Smooth muscle cell (in vitro differentiated cells): Measurements from ENCODE around the gene TBC1D1. TPM values are rescaled to one million over a fixed set of nuclear protein-coding genes. Genes with fewer than 3 reads are reported as not detected.

Experiments
- DNase-seq: peaks from one replicate; lab custom pipeline; 2025; ENCODE audit not compliant: unreplicated experiment; lab: John Stamatoyannopoulos, UW
- H2AFZ ChIP-seq: fragments of 200-600 bp; sonication (generic); 2 replicates; pipeline ENCODE4 v1.6.0; 2016; ENCODE audit warnings: antibody characterized with exemption, low read depth, mild to moderate bottlenecking
- H3F3A ChIP-seq: fragments of 200-600 bp; sonication (generic); 2 replicates; pipeline ENCODE4 v1.6.0; 2017; ENCODE audit warnings: antibody characterized with exemption, low read depth
- H3K27ac ChIP-seq: fragments of 200-600 bp; sonication (generic); 2 replicates; pipeline ENCODE4 v1.5.1; 2016; ENCODE audit warnings: low read depth, mild to moderate bottlenecking
- H3K27me3 ChIP-seq: fragments of 200-600 bp; sonication (generic); 2 replicates; pipeline ENCODE4 v1.6.1; 2016; ENCODE audit warnings: low read depth, mild to moderate bottlenecking
- H3K36me3 ChIP-seq: fragments of 200-600 bp; sonication (generic); 2 replicates; pipeline ENCODE4 v1.5.1; 2016; ENCODE audit warnings: low read depth
- H3K4me1 ChIP-seq: fragments of 200-600 bp; sonication (generic); 2 replicates; pipeline ENCODE4 v1.5.1; 2016; ENCODE audit warnings: low read depth
- H3K4me2 ChIP-seq: fragments of 200-600 bp; sonication (generic); 2 replicates; pipeline ENCODE4 v1.6.0; 2016; ENCODE audit warnings: mild to moderate bottlenecking
- H3K4me3 ChIP-seq: fragments of 200-600 bp; sonication (generic); 2 replicates; pipeline ENCODE4 v1.5.1; 2016; ENCODE audit warnings: mild to moderate bottlenecking
- H3K79me2 ChIP-seq: fragments of 200-600 bp; sonication (generic); 2 replicates; pipeline ENCODE4 v1.6.0; 2016; ENCODE audit warnings: low read depth, mild to moderate bottlenecking
- H3K9ac ChIP-seq: fragments of 200-600 bp; sonication (generic); 2 replicates; pipeline ENCODE4 v1.6.0; 2016; ENCODE audit warnings: low read depth
- H3K9me3 ChIP-seq: fragments of 200-600 bp; sonication (generic); replicated peaks from 2 replicates; pipeline ENCODE4 v1.5.1; 2016; ENCODE audit warnings: low read depth
- H4K20me1 ChIP-seq: fragments of 200-600 bp; sonication (generic); 2 replicates; pipeline ENCODE4 v1.6.0; 2016; ENCODE audit warnings: low read depth
- WGBS: methylation state at CpG from one replicate; pipeline ENCODE4 v1.1.7; 2016; ENCODE audit warnings: low lambda C conversion rate; 5-methylcytosine and 5-hydroxymethylcytosine counted together
- polyA plus RNA-seq: library from polyadenylated mRNA; unstranded; fragments of >200 nt; fragmentation: Nextera tagmentation; extraction: Ambion mirVana; gene quantifications from 2 replicates; pipeline ENCODE4 v1.2.1, GENCODE V29; 2016
- total RNA-seq: library from RNA; depleted of rRNA; stranded (reverse); fragments of >200 nt; gene quantifications from 2 replicates; pipeline ENCODE4 v1.2.3, GENCODE V29; 2014
- TF ChIP-seq, protein P1 (sequence below): fragments of 200-600 bp; sonication (generic); IDR thresholded peaks from 2 replicates; pipeline ENCODE4 v1.5.1; 2017; ENCODE audit warnings: borderline replicate concordance, mild to moderate bottlenecking, antibody characterized with exemption; ENCODE audit not compliant: insufficient read depth, poor library complexity, severe bottlenecking

Gene TBC1D1
- total and polyA plus RNA-seq, 2 experiments from 2014 or later = 81.5 to 117 TPM

DNA sequence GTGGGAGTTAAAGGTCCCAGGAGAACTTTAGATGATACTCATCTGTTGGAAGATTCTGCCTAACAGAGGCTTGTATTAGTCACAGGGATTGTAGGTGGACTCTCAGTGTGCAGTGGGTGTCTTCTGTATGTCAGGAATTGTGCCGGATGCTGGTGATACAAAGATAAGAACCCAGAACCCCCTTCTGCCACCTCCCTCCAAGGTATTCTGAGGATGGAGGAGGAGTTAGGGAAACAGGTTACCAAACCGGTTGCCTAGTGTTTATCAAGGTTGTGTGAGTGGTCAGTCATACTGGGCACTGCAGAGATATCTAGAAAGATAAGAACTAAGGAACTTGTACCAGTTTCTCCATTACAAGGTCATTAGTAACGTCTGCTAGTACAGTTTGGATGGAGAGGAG lies 130.9 kb downstream of the TBC1D1 start:
- peaks cover 6% of the 10 kb centered on the region for H3F3A ChIP-seq
- 83% methylated on average over 3 of the region's 3 CpGs for WGBS
- no peaks in the 10 kb centered on the region for H3K27me3 ChIP-seq
- peaks cover 9% of the 10 kb centered on the region for H3K79me2 ChIP-seq
- no peaks in the 10 kb centered on the region for H3K36me3 ChIP-seq
- no peak overlapping the region for H3K9ac ChIP-seq
- H4K20me1 ChIP-seq = no peaks in the 10 kb centered on the region
- no peak for DNase-seq
- no peak overlapping the region for H2AFZ ChIP-seq
- TF ChIP-seq, protein P1, sequence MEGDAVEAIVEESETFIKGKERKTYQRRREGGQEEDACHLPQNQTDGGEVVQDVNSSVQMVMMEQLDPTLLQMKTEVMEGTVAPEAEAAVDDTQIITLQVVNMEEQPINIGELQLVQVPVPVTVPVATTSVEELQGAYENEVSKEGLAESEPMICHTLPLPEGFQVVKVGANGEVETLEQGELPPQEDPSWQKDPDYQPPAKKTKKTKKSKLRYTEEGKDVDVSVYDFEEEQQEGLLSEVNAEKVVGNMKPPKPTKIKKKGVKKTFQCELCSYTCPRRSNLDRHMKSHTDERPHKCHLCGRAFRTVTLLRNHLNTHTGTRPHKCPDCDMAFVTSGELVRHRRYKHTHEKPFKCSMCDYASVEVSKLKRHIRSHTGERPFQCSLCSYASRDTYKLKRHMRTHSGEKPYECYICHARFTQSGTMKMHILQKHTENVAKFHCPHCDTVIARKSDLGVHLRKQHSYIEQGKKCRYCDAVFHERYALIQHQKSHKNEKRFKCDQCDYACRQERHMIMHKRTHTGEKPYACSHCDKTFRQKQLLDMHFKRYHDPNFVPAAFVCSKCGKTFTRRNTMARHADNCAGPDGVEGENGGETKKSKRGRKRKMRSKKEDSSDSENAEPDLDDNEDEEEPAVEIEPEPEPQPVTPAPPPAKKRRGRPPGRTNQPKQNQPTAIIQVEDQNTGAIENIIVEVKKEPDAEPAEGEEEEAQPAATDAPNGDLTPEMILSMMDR = no peak
- no peaks in the 10 kb centered on the region for H3K9me3 ChIP-seq
- H3K4me3 ChIP-seq = no peak overlapping the region
- H3K4me1 ChIP-seq = no peaks in the 10 kb centered on the region
- no peak overlapping the region for H3K4me2 ChIP-seq
- no peak overlapping the region for H3K27ac ChIP-seq

DNA sequence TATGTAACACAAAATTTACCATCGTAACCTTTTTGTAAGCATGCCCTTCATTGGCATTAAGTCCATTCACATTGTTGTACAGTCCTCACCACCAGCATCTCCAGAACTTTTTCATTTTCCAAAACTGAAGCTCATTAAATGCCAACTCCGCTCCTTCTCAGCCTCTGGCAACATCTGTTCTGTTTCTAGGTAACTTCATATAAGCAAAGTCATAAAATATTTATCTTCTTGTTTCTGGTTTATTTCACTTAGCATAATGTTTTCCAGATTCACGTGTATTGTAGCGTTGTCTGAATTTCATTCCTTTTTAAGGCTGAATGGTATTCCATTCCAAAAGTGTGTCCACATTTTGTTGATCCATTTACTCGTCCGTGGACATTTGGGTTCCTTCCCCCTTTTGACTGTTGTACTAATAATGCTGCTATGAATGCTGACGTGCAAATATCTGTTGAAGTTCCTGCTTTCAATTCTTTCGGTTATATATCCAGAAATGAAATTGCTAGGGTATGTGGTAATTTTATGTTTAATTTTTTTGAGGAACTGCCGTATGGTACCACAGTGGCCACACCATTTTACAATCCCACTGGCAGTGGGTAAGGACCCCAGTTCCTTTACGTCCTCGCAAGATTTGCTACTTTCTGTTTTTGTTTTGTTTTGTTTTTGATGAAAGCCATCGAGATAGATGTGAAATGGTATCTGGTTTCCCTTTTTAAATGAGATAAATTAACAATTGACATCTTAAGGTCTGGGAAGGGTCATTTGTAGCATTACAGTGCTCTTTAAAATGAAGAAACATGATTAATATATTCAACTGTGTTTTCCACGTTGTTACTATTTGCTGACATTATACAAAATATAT lies 132.7 kb downstream of the TBC1D1 start:
- no peaks in the 10 kb centered on the region for H4K20me1 ChIP-seq
- peaks cover 6% of the 10 kb centered on the region for H3K79me2 ChIP-seq
- H3K9me3 ChIP-seq = no peaks in the 10 kb centered on the region
- H2AFZ ChIP-seq = no peak overlapping the region
- H3K4me2 ChIP-seq = peak overlapping the region; percentile 8
- H3K4me3 ChIP-seq = peak overlapping the region; percentile 3
- WGBS = 49% methylated on average over 13 of the region's 13 CpGs
- no peaks in the 10 kb centered on the region for H3K36me3 ChIP-seq
- H3K4me1 ChIP-seq = no peaks in the 10 kb centered on the region
- H3K27me3 ChIP-seq = no peaks in the 10 kb centered on the region
- TF ChIP-seq, protein P1 = no peak
- no peak for DNase-seq
- H3K27ac ChIP-seq = no peak overlapping the region
- H3K9ac ChIP-seq = no peak overlapping the region
- peaks cover 6% of the 10 kb centered on the region for H3F3A ChIP-seq

DNA sequence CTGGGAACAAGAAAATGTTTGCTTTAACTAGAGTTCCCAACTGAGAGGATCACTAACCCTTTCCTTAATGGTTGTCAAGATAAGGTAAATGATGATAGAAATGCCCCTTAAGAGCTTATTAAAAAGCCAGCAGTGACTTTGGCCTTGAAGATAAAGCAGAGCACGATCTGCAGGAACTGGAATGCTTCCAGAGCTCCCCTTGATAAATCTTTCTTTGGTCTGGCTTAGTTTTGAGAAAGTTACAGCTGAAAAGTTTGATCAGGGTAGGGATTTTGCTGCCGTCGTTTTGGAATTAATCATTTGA lies 133.3 kb downstream of the TBC1D1 start:
- Histone ChIP-seq H3F3A (peaks cover 6% of the 10 kb centered on the region), H3K4me3 (peak overlapping the region; percentile 3), H2AFZ (no peak overlapping the region), H3K9me3 (no peaks in the 10 kb centered on the region), H3K9ac (no peak overlapping the region), H3K79me2 (peaks cover under 1% of the 10 kb centered on the region), H3K4me1 (no peaks in the 10 kb centered on the region), H3K36me3 (no peaks in the 10 kb centered on the region), H3K27ac (no peak overlapping the region), H3K4me2 (peak overlapping the region; percentile 8), H3K27me3 (no peaks in the 10 kb centered on the region), H4K20me1 (no peaks in the 10 kb centered on the region)
- DNase-seq = no peak
- WGBS = 5% methylated on average over 3 of the region's 3 CpGs
- TF ChIP-seq, protein P1 = no peak

DNA sequence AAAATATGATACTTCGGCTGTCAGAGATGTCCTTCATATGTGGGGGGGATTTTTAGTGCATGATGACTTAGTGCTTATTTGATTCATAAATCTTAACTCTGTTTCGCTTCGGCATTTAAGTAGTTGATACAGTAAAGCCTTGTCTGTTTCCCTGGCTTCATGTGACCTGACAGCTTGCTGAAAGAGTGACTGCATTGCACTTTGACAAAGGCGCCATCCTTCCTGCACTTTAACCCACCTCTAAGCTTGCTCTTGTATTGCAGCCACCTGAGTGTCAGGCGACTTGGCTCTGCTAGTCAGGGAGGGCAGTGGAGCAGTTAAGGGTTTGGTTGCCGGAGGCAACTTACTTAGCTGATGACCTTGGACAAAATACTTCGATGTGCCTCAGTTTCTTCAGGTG lies 134.8 kb downstream of the TBC1D1 start:
- Histone ChIP-seq H4K20me1 (no peaks in the 10 kb centered on the region), H3K27me3 (no peaks in the 10 kb centered on the region), H3K4me1 (no peaks in the 10 kb centered on the region), H3K9me3 (no peaks in the 10 kb centered on the region), H3K36me3 (no peaks in the 10 kb centered on the region), H2AFZ (no peak overlapping the region), H3K4me2 (no peak overlapping the region), H3K9ac (no peak overlapping the region), H3F3A (peaks cover 6% of the 10 kb centered on the region), H3K4me3 (no peak overlapping the region), H3K27ac (no peak overlapping the region), H3K79me2 (no peaks in the 10 kb centered on the region)
- TF ChIP-seq, protein P1 = no peak
- 89% methylated on average over 7 of the region's 7 CpGs for WGBS
- no peak for DNase-seq
